Measurements from ENCODE around the gene SERPINB3. TPM values are rescaled to one million over a fixed set of nuclear protein-coding genes. Genes with fewer than 3 reads are reported as not detected.
"Not testable (repeated sequence)": the region's sequence is repeated elsewhere in the genome, so short reads cannot be mapped to it uniquely, and the experiment has no call there.

SERPINB3 gene
- total and polyA plus RNA-seq, 2 donors (not counting 1 experiment from before 2014, with no cell fraction given), result not detected

DNA sequence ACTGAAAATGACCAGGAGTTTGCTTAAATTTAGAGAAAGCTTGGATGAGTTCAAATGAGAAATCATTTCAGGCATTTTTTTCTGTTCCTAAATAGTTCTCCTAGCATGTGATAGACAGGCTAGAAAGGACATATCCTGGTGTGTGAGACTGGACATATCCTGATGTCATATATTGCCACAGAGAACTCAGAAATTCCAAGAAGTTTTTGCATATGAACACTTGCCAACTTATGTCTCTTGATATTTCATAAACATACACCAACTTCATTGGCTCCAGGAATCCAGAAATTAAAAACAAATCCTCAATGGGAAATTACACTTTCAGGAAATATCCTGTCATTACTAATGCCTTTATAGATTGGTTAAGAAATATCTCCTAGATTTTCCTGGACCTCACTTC, 14.8 kb downstream of the SERPINB3 start:
- Histone ChIP-seq H3K4me1 (ENCODE audit: control insufficient read depth in 2 of 2, insufficient read depth in 2 of 2, low read length in 2 of 2) (no peaks in the 10 kb centered on the region), H3K4me3 (ENCODE audit: control extremely low read depth in 1 of 5, extremely low read depth in 1 of 5, insufficient read depth in 1 of 5, low read depth in 2 of 5, low read length in 4 of 5) (no peak overlapping the region), H3K4me2 (replicated peaks; ENCODE audit: low read depth, low read length, poor library complexity, severe bottlenecking) (no peak overlapping the region), H4K20me1 (ENCODE audit: control insufficient read depth, insufficient read depth, low read length, poor library complexity, severe bottlenecking) (no peaks in the 10 kb centered on the region), H2AFZ (ENCODE audit: insufficient read depth, low read depth, low read length, poor library complexity, severe bottlenecking) (no peak overlapping the region), H3K79me2 (ENCODE audit: control insufficient read depth, insufficient read depth, low read length) (no peaks in the 10 kb centered on the region), H3K27ac (ENCODE audit: low read length in 2 of 2) (no peak overlapping the region), H3K9ac (ENCODE audit: low read length) (no peak overlapping the region), H3K9me3 (ENCODE audit: control extremely low read depth in 1 of 3, control insufficient read depth in 2 of 3, insufficient read depth in 1 of 3, low read length in 2 of 3) (no peaks in the 10 kb centered on the region), H3K27me3 (replicated peaks in 1 of 4; ENCODE audit: control extremely low read depth in 1 of 4, control insufficient read depth in 3 of 4, insufficient read depth in 4 of 4, low read length in 3 of 4) (no peaks in the 10 kb centered on the region), H3K36me3 (replicated peaks in 1 of 2; ENCODE audit: control extremely low read depth in 1 of 2, control insufficient read depth in 1 of 2, extremely low read depth in 1 of 2, insufficient read depth in 2 of 2, low read length in 1 of 2) (no peaks in the 10 kb centered on the region)
- intact Hi-C loops (cut with micrococcal nuclease), result no loop called here
- H3K27me3 Mint-ChIP-seq, result peaks cover 3% of the 10 kb centered on the region
- H3K9me3 Mint-ChIP-seq (ENCODE audit: insufficient read depth), result no peaks in the 10 kb centered on the region
- no peak overlapping the region for H3K4me3 Mint-ChIP-seq
- no peak for DNase-seq
- no peaks in the 10 kb centered on the region for H3K4me1 Mint-ChIP-seq
- ChIA-PET CTCF (no interaction called here), POLR2A (no interaction called here)
- H3K27ac Mint-ChIP-seq, result no peak overlapping the region
- ATAC-seq (ENCODE audit: low read depth), result no peak
- TF ChIP-seq EZH2 (IDR thresholded peaks at IDR 0.05; ENCODE audit: borderline replicate concordance, insufficient read depth, low read depth, low read length, poor library complexity, severe bottlenecking), result no peak
- TF ChIP-seq, protein P1, sequence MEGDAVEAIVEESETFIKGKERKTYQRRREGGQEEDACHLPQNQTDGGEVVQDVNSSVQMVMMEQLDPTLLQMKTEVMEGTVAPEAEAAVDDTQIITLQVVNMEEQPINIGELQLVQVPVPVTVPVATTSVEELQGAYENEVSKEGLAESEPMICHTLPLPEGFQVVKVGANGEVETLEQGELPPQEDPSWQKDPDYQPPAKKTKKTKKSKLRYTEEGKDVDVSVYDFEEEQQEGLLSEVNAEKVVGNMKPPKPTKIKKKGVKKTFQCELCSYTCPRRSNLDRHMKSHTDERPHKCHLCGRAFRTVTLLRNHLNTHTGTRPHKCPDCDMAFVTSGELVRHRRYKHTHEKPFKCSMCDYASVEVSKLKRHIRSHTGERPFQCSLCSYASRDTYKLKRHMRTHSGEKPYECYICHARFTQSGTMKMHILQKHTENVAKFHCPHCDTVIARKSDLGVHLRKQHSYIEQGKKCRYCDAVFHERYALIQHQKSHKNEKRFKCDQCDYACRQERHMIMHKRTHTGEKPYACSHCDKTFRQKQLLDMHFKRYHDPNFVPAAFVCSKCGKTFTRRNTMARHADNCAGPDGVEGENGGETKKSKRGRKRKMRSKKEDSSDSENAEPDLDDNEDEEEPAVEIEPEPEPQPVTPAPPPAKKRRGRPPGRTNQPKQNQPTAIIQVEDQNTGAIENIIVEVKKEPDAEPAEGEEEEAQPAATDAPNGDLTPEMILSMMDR (IDR thresholded peaks at IDR 0.05), result no peak

DNA sequence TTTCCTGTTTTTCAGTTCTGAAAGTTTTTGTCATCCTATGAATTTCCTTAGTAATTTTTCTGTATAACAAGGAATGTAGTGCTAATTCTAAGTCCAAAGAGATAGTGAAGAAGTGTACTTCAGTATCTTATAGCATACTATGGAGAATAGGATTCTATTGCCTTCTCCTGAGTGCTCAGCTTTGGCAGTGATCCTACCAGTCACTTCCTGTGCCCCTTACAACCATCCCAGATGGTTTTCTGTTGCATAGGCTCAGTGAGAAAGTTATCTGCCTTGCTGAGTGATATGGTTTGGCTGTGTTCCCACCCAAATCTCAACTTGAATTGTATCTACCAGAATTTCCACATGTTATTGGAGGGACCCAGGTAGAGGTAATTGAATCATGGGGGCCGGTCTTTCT, 17.0 kb downstream of the SERPINB3 start:
- H3K79me2 ChIP-seq (ENCODE audit: control insufficient read depth, insufficient read depth, low read length); POLR2A ChIA-PET; H2AFZ ChIP-seq (ENCODE audit: insufficient read depth, low read depth, low read length, poor library complexity, severe bottlenecking); H3K9me3 Mint-ChIP-seq (ENCODE audit: insufficient read depth); H3K4me1 ChIP-seq (ENCODE audit: control insufficient read depth in 2 of 2, insufficient read depth in 2 of 2, low read length in 2 of 2); H3K4me3 Mint-ChIP-seq; H3K4me3 ChIP-seq (ENCODE audit: control extremely low read depth in 1 of 5, extremely low read depth in 1 of 5, insufficient read depth in 1 of 5, low read depth in 2 of 5, low read length in 4 of 5); H3K36me3 ChIP-seq (replicated peaks in 1 of 2; ENCODE audit: control extremely low read depth in 1 of 2, control insufficient read depth in 1 of 2, extremely low read depth in 1 of 2, insufficient read depth in 2 of 2, low read length in 1 of 2); H3K27me3 Mint-ChIP-seq; intact Hi-C loops (cut with micrococcal nuclease); DNase-seq; H3K4me1 Mint-ChIP-seq; H3K27ac ChIP-seq (ENCODE audit: low read length in 2 of 2); H3K27ac Mint-ChIP-seq; CTCF ChIA-PET; H3K27me3 ChIP-seq (replicated peaks in 1 of 4; ENCODE audit: control extremely low read depth in 1 of 4, control insufficient read depth in 3 of 4, insufficient read depth in 4 of 4, low read length in 3 of 4); H3K4me2 ChIP-seq (replicated peaks; ENCODE audit: low read depth, low read length, poor library complexity, severe bottlenecking); H3K9ac ChIP-seq (ENCODE audit: low read length); H3K9me3 ChIP-seq (ENCODE audit: control extremely low read depth in 1 of 3, control insufficient read depth in 2 of 3, insufficient read depth in 1 of 3, low read length in 2 of 3); H4K20me1 ChIP-seq (ENCODE audit: control insufficient read depth, insufficient read depth, low read length, poor library complexity, severe bottlenecking); ATAC-seq (ENCODE audit: low read depth): not testable (repeated sequence)
- no CpG with 5 or more reads among the region's 1 CpG for WGBS (ENCODE audit: insufficient coverage)

DNA sequence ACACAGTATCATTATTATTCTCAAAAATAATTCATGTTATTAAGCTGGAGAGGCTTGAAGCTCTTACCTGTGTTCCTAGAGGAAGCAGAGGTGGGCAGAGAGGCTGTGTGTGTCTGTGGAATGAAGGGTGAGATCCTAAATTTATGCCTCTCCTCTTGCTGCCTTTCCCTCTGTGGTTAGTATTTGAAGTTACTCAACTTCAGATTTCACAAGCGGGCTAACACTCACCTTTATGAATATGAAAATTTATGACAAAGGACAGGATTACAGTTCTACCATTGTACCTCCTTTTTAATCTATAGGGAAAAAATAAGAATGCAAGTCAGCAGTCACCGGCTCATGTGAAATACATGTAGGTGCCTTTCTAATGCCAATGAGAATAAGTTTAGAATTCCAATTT, 17.6 kb downstream of the SERPINB3 start, which contains the start of gene SERPINB4:
SERPINB4 (minus strand) TSS at position 115 of the 400 bp plus-strand sequence. CDS start 679 bp downstream, outside the sequence.
- intact Hi-C loops (cut with micrococcal nuclease); H3K27ac ChIP-seq (ENCODE audit: low read length in 2 of 2); ATAC-seq (ENCODE audit: low read depth); CTCF ChIA-PET; H3K27me3 Mint-ChIP-seq; H3K4me3 ChIP-seq (ENCODE audit: control extremely low read depth in 1 of 5, extremely low read depth in 1 of 5, insufficient read depth in 1 of 5, low read depth in 2 of 5, low read length in 4 of 5); H4K20me1 ChIP-seq (ENCODE audit: control insufficient read depth, insufficient read depth, low read length, poor library complexity, severe bottlenecking); H3K79me2 ChIP-seq (ENCODE audit: control insufficient read depth, insufficient read depth, low read length); H3K4me1 Mint-ChIP-seq; H3K4me3 Mint-ChIP-seq; H2AFZ ChIP-seq (ENCODE audit: insufficient read depth, low read depth, low read length, poor library complexity, severe bottlenecking); H3K9me3 Mint-ChIP-seq (ENCODE audit: insufficient read depth); H3K9me3 ChIP-seq (ENCODE audit: control extremely low read depth in 1 of 3, control insufficient read depth in 2 of 3, insufficient read depth in 1 of 3, low read length in 2 of 3); H3K27ac Mint-ChIP-seq; H3K36me3 ChIP-seq (replicated peaks in 1 of 2; ENCODE audit: control extremely low read depth in 1 of 2, control insufficient read depth in 1 of 2, extremely low read depth in 1 of 2, insufficient read depth in 2 of 2, low read length in 1 of 2); H3K27me3 ChIP-seq (replicated peaks in 1 of 4; ENCODE audit: control extremely low read depth in 1 of 4, control insufficient read depth in 3 of 4, insufficient read depth in 4 of 4, low read length in 3 of 4); H3K4me1 ChIP-seq (ENCODE audit: control insufficient read depth in 2 of 2, insufficient read depth in 2 of 2, low read length in 2 of 2); H3K4me2 ChIP-seq (replicated peaks; ENCODE audit: low read depth, low read length, poor library complexity, severe bottlenecking); H3K9ac ChIP-seq (ENCODE audit: low read length); DNase-seq; POLR2A ChIA-PET: not testable (repeated sequence)
- WGBS (ENCODE audit: insufficient coverage), result no CpG with 5 or more reads among the region's 2 CpGs

Measured in B cell (primary cell).